Endothelial cell of umbilical vein (primary cell): ENCODE measurements around the gene MAP3K1. TPM values are rescaled to one million over a fixed set of nuclear protein-coding genes. Genes with fewer than 3 reads are reported as not detected.

ENCODE experiments used
- BruUV-seq: library from RNA; stranded (reverse); fragments of 400-500 nt; replicated peaks from 2 replicates; lab custom pipeline; 2021; lab: Mats Ljungman, UMichigan
- CTCF ChIA-PET: fragments of 300-600, 350-600 bp; sonication (Branson Sonifier 250); formaldehyde crosslinking; loops from one replicate; lab custom pipeline; 2021; ENCODE audit warnings: antibody characterized with exemption, inconsistent platforms; lab: Charles Lee
- POLR2A ChIA-PET: fragments of 300-600, 350-600 bp; sonication (Branson Sonifier 250); formaldehyde crosslinking; loops from one replicate; lab custom pipeline; 2021; ENCODE audit warnings: antibody characterized with exemption, inconsistent platforms; lab: Charles Lee
- DNase-seq: peaks from one replicate; pipeline ENCODE4 v3.0.0-alpha.2; 2011; ENCODE audit warnings: low read depth, low spot score
- FAIRE-seq: peaks from 2 replicates; lab custom pipeline; 2011; peaks lifted over from hg19 to GRCh38; lab: Jason Lieb, UNC
- H2AFZ ChIP-seq: 2 replicates; pipeline ENCODE4 v1.6.0; 2012; ENCODE audit warnings: low read depth, low read length, control low read depth, inconsistent platforms
- H3K27ac ChIP-seq: 2 replicates; pipeline ENCODE4 v1.5.1; 2011; ENCODE audit warnings: low read depth, mild to moderate bottlenecking, control low read depth, low read length, moderate library complexity; ENCODE audit not compliant: insufficient read depth
- H3K27me3 ChIP-seq, 2 experiments: 2 replicates each; pipeline versions ENCODE4 v1.6.0 to v1.6.1; 2011; ENCODE audit warnings: low read length in 2 of 2, mixed read lengths in 1 of 2; ENCODE audit not compliant: control insufficient read depth in 2 of 2, insufficient read depth in 2 of 2
- H3K36me3 ChIP-seq, 2 experiments: 2 replicates in 1 of 2; 3 replicates in 1 of 2; pipeline ENCODE4 v1.5.1; 2011; ENCODE audit warnings: low read length in 2 of 2, mild to moderate bottlenecking in 1 of 2, moderate library complexity in 1 of 2; ENCODE audit not compliant: control insufficient read depth in 2 of 2, insufficient read depth in 2 of 2; ENCODE audit errors: extremely low read depth in 1 of 2
- H3K4me1 ChIP-seq: 3 replicates; pipeline ENCODE4 v1.5.1; 2011; ENCODE audit warnings: mild to moderate bottlenecking, low read length; ENCODE audit not compliant: control insufficient read depth, insufficient read depth; ENCODE audit errors: extremely low read depth
- H3K4me2 ChIP-seq: 2 replicates; pipeline ENCODE4 v1.6.1; 2011; ENCODE audit warnings: low read length, control low read depth, mixed read lengths; ENCODE audit not compliant: insufficient read depth
- H3K4me3 ChIP-seq, 3 experiments: fragments of 200-600 bp in 1 of 3; sonication (generic), shearing (Covaris generic) in 1 of 3; replicated peaks in 1 of 3; 2 replicates each; pipeline ENCODE4 v1.5.1; 2011 to 2016; ENCODE audit warnings: control low read depth in 3 of 3, low read length in 3 of 3, mild to moderate bottlenecking in 2 of 3, inconsistent platforms in 1 of 3, low read depth in 1 of 3, moderate library complexity in 1 of 3; ENCODE audit not compliant: insufficient read depth in 1 of 3
- H3K79me2 ChIP-seq: 2 replicates; pipeline ENCODE4 v1.6.0; 2012; ENCODE audit warnings: low read length, inconsistent platforms; ENCODE audit not compliant: control insufficient read depth, insufficient read depth
- H3K9ac ChIP-seq: replicated peaks from 2 replicates; pipeline ENCODE3; 2011; ENCODE audit warnings: low read length, control low read depth; ENCODE audit not compliant: insufficient read depth; ENCODE audit errors: extremely low read depth
- H3K9me1 ChIP-seq: replicated peaks from 3 replicates; pipeline ENCODE4 v1.6.0; 2011; ENCODE audit warnings: mild to moderate bottlenecking, low read length; ENCODE audit not compliant: control insufficient read depth, insufficient read depth; ENCODE audit errors: extremely low read depth
- H3K9me3 ChIP-seq: replicated peaks from 2 replicates; pipeline ENCODE4 v1.5.1; 2012; ENCODE audit warnings: low read length, inconsistent platforms; ENCODE audit not compliant: control insufficient read depth, insufficient read depth
- H4K20me1 ChIP-seq: replicated peaks from 2 replicates; pipeline ENCODE3; 2011; ENCODE audit warnings: mild to moderate bottlenecking, low read length; ENCODE audit not compliant: control insufficient read depth, insufficient read depth; ENCODE audit errors: extremely low read depth
- CTCF ChIP-seq, 2 donors: IDR thresholded peaks; 1 replicate in 1 of 2; 2 replicates in 1 of 2; pipeline ENCODE4 v1.5.1; 2011; ENCODE audit warnings: low read length in 2 of 2, mild to moderate bottlenecking in 2 of 2, moderate library complexity in 2 of 2, control low read depth in 1 of 2, inconsistent platforms in 1 of 2, low read depth in 1 of 2; ENCODE audit not compliant: insufficient read depth in 1 of 2; ENCODE audit errors: extremely low read depth in 1 of 2
- EZH2 ChIP-seq: IDR thresholded peaks from 2 replicates; pipeline ENCODE4 v1.6.1; 2012; ENCODE audit warnings: borderline replicate concordance, low read depth, mild to moderate bottlenecking, moderate library complexity, low read length, inconsistent platforms; ENCODE audit not compliant: severe bottlenecking
- FOS ChIP-seq: IDR thresholded peaks from 2 replicates; pipeline ENCODE4 v1.6.1; 2011; ENCODE audit warnings: mild to moderate bottlenecking, low read length, moderate library complexity, borderline replicate concordance; ENCODE audit not compliant: insufficient read depth
- GATA2 ChIP-seq: IDR thresholded peaks from 2 replicates; pipeline ENCODE4 v1.7.0; 2011; ENCODE audit warnings: low read depth, mild to moderate bottlenecking, moderate library complexity, mixed read lengths, low read length; ENCODE audit not compliant: insufficient read length, insufficient read depth
- JUN ChIP-seq: IDR thresholded peaks from 2 replicates; pipeline ENCODE4 v1.6.1; 2011; ENCODE audit warnings: borderline replicate concordance, low read depth; ENCODE audit not compliant: insufficient read length, insufficient read depth
- MAX ChIP-seq: IDR thresholded peaks from 2 replicates; pipeline ENCODE4 v1.6.1; 2011; ENCODE audit not compliant: insufficient read depth, insufficient read length
- MYC ChIP-seq: IDR thresholded peaks from one replicate; pipeline ENCODE4 v1.6.1; 2011; ENCODE audit warnings: mild to moderate bottlenecking, low read depth, low read length
- POLR2A ChIP-seq: IDR thresholded peaks from 2 replicates; pipeline ENCODE4 v1.6.1; 2012; ENCODE audit warnings: low read depth, mild to moderate bottlenecking, control low read depth, low read length
- POLR2AphosphoS5 ChIP-seq: IDR thresholded peaks from 2 replicates; pipeline ENCODE4 v1.6.1; 2012; ENCODE audit warnings: low read depth, mild to moderate bottlenecking, control low read depth, low read length, moderate library complexity; ENCODE audit not compliant: insufficient read depth
- dilution Hi-C: fragments of 300-500 bp; cut with MboI; formaldehyde crosslinking; loops from one replicate; pipeline ENCODE4 v1.15.0; 2019; ENCODE audit warnings: low sequenced_read_pairs; ENCODE audit not compliant: extremely low pct_ligation_motif_present
- intact Hi-C: fragments of 100-400 bp; cut with micrococcal nuclease; formaldehyde crosslinking; loops from one replicate; pipeline ENCODE4 v1.10.0; 2022
- polyA plus RNA-seq, 4 experiments: library from polyadenylated mRNA; depleted of rRNA in 3 of 4; stranded (reverse) in 3 of 4; unstranded in 1 of 4; fragments of >200 nt; gene quantifications; 2 replicates each; pipeline versions ENCODE4 v1.2.1 to v1.2.3, GENCODE V29; 2011 to 2012; ENCODE audit warnings: missing spikeins in 1 of 4
- total RNA-seq: library from RNA; stranded (reverse); gene quantifications from 2 replicates; pipeline ENCODE4 v1.2.3, GENCODE V29; 2021

The MAP3K1 gene
- total and polyA plus RNA-seq, 2 donors (not counting 3 experiments of a cell fraction or from before 2014, with no cell fraction given) = 5.7 to 14.4 TPM

DNA sequence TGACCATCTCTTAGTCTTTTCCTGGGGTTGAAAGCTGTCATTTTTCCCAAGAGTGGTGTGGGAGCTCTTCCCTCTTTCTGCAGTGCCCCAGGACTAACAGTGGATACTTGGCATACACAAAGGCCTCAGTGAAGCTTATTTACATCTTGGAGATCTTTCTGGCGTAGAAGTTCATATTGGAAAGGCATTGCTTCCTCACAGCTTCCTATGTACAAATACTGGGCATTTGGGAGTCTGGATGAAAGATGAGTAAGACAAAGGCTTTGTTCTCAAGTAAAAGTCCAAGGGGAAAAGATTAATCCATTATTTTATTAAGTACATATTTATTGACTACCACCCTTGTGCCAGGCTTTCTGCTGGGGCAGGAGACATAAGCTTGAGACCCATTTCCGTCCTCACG, 22.0 kb downstream of the MAP3K1 start:
- peak; percentile 73 for DNase-seq
- intact Hi-C loops (loop anchor here (5.0 to 10.0 kb wide), 2 partner anchors 635 to 903 kb away; no protein-coding TSS in a partner anchor), dilution Hi-C loops (no loop called here)
- FAIRE-seq = peak; percentile 18
- H3K9me1 ChIP-seq = no peaks in the 10 kb centered on the region
- CTCF ChIA-PET = interaction anchor here (0.8 to 2.9 kb wide), 23 partner anchors 9 to 902 kb away, joined by 3 to 277 read pairs (median 7); no protein-coding TSS in a partner anchor
- H3K36me3 ChIP-seq = no peaks in the 10 kb centered on the region
- POLR2A ChIA-PET = interaction anchor here (0.9 kb wide), 1 partner anchor 567 kb away, joined by 5 read pairs; no protein-coding TSS in a partner anchor
- peaks cover 3% of the 10 kb centered on the region for H4K20me1 ChIP-seq
- no TSS peak for BruUV-seq
- no peaks in the 10 kb centered on the region for H3K27me3 ChIP-seq
- peaks cover 17% of the 10 kb centered on the region for H3K4me1 ChIP-seq
- peak overlapping the region; percentile 42 for H3K27ac ChIP-seq
- TF ChIP-seq MYC = no peak
- no peak overlapping the region for H2AFZ ChIP-seq
- no peak overlapping the region for H3K9ac ChIP-seq
- H3K9me3 ChIP-seq = no peaks in the 10 kb centered on the region
- H3K4me2 ChIP-seq = peak overlapping the region; percentile 33
- peaks cover 55% of the 10 kb centered on the region for H3K79me2 ChIP-seq
- no peak overlapping the region for H3K4me3 ChIP-seq

GRCh38 chr5:56837956-56838355, 22.6 kb downstream of the MAP3K1 start:
- FAIRE-seq (no peak), DNase-seq (peak; percentile 27)
- Histone ChIP-seq H3K4me2 (peak overlapping the region; percentile 93), H3K4me3 (no peak overlapping the region), H3K9ac (no peak overlapping the region), H3K9me3 (no peaks in the 10 kb centered on the region), H2AFZ (no peak overlapping the region), H3K79me2 (peaks cover 60% of the 10 kb centered on the region), H3K4me1 (peaks cover 17% of the 10 kb centered on the region), H3K36me3 (no peaks in the 10 kb centered on the region), H4K20me1 (peaks cover 5% of the 10 kb centered on the region), H3K27ac (peak overlapping the region; percentile 42), H3K27me3 (no peaks in the 10 kb centered on the region), H3K9me1 (no peaks in the 10 kb centered on the region)
- dilution Hi-C loops (no loop called here), intact Hi-C loops (loop anchor here (1.0 to 10.0 kb wide), 5 partner anchors 357 to 903 kb away; no protein-coding TSS in a partner anchor)
- TF ChIP-seq FOS (no peak), POLR2A (no peak), JUN (no peak), MYC (no peak), CTCF (IDR thresholded peaks at IDR 0.05; ENCODE audit: extremely low read depth in 1 of 2, insufficient read depth in 1 of 2, low read depth in 1 of 2, low read length in 2 of 2) (no peak), GATA2 (no peak), EZH2 (no peak), POLR2AphosphoS5 (no peak), MAX (no peak)
- ChIA-PET POLR2A (interaction anchor here (0.9 kb wide), 1 partner anchor 567 kb away, joined by 5 read pairs; no protein-coding TSS in a partner anchor), CTCF (interaction anchor here (0.6 to 2.9 kb wide), 59 partner anchors 9 to 1146 kb away, joined by 3 to 277 read pairs (median 4); no protein-coding TSS in a partner anchor)
- no TSS peak for BruUV-seq
